Measurements from ENCODE around the gene RPL38.

DNA sequence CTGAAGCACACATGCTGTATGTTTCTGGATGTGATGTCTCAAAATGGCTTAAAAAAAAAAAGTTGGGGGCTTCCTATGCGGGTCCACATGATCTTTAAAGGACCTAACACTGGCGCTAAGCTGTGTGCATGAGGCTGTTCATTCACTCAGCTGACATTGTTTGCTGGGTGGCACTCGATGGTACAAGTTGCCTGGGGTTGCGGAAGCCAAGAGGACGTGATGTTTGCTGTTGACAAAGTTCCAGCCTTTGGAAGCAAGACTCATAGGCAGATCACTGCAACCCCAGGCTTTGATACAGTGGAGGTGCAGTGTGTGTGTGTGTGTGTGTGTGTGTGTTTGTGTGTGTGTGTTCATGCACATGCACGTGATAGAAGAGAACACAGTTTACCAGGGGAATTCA lies 41.1 kb downstream of the RPL38 start:
- TF ChIP-seq, protein P1, sequence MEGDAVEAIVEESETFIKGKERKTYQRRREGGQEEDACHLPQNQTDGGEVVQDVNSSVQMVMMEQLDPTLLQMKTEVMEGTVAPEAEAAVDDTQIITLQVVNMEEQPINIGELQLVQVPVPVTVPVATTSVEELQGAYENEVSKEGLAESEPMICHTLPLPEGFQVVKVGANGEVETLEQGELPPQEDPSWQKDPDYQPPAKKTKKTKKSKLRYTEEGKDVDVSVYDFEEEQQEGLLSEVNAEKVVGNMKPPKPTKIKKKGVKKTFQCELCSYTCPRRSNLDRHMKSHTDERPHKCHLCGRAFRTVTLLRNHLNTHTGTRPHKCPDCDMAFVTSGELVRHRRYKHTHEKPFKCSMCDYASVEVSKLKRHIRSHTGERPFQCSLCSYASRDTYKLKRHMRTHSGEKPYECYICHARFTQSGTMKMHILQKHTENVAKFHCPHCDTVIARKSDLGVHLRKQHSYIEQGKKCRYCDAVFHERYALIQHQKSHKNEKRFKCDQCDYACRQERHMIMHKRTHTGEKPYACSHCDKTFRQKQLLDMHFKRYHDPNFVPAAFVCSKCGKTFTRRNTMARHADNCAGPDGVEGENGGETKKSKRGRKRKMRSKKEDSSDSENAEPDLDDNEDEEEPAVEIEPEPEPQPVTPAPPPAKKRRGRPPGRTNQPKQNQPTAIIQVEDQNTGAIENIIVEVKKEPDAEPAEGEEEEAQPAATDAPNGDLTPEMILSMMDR (tag by site-specific recombination; IDR thresholded peaks at IDR 0.05) = no peak
- no peak for TF ChIP-seq ZNF175 (tag by site-specific recombination; IDR thresholded peaks at IDR 0.05)
- TF ChIP-seq YY2 (tag by site-specific recombination; IDR thresholded peaks at IDR 0.05) = no peak
- TF ChIP-seq BCL11A (tag by site-specific recombination; IDR thresholded peaks at IDR 0.05; ENCODE audit: low read depth) = no peak

Data from HEK293 (cell line).